WTC11 (cell line): ENCODE measurements around the gene MARCO. TPM values are rescaled to one million over a fixed set of nuclear protein-coding genes. Genes with fewer than 3 reads are reported as not detected.

Experiments used
- ATAC-seq: fragments of 200-7000 bp; cut with Tn5 transposase; 2 replicates; pipeline ENCODE4 v1.10.0; 2021; ENCODE audit warnings: mild to moderate bottlenecking, moderate library complexity
- CTCF ChIA-PET: fragments of 300-600 bp; sonication (Branson Sonifier 250); formaldehyde crosslinking; loops from one replicate; lab custom pipeline; 2021; ENCODE audit warnings: antibody characterized with exemption; lab: Charles Lee
- POLR2A ChIA-PET: fragments of 350-600 bp; sonication (Branson Sonifier 250); formaldehyde crosslinking; loops from one replicate; lab custom pipeline; 2021; ENCODE audit warnings: antibody characterized with exemption; lab: Charles Lee
- DNase-seq: peaks from one replicate; pipeline ENCODE4 v3.0.0; 2021; ENCODE audit warnings: low spot score
- H3K27ac Mint-ChIP-seq: 2 replicates; pipeline ENCODE4 v1.8.0; 2021; ENCODE audit warnings: mixed read lengths
- H3K27me3 Mint-ChIP-seq: 2 replicates; pipeline ENCODE4 v1.8.0; 2021; ENCODE audit warnings: low read depth, mild to moderate bottlenecking, moderate library complexity, mixed read lengths
- H3K36me3 Mint-ChIP-seq: 2 replicates; pipeline ENCODE4 v1.8.0; 2021; ENCODE audit warnings: mixed read lengths
- H3K4me1 Mint-ChIP-seq: 2 replicates; pipeline ENCODE4 v1.8.0; 2022; ENCODE audit warnings: mixed read lengths
- H3K4me3 Mint-ChIP-seq: 2 replicates; pipeline ENCODE4 v1.8.0; 2021; ENCODE audit warnings: mild to moderate bottlenecking, moderate library complexity, mixed read lengths
- H3K9me3 Mint-ChIP-seq: 2 replicates; pipeline ENCODE4 v1.8.0; 2021; ENCODE audit warnings: mixed read lengths
- AR ChIP-seq: fragments of 250-450 bp; sonication (Bioruptor Pico); IDR thresholded peaks from 2 replicates; pipeline ENCODE4 v1.9.0; 2021; ENCODE audit warnings: mild to moderate bottlenecking
- ATF6 ChIP-seq: sonication (generic); formaldehyde crosslinking; IDR thresholded peaks from 2 replicates; pipeline ENCODE4 v1.8.1; 2023; ENCODE audit warnings: mild to moderate bottlenecking, missing genetic modification reagents
- ESRRA ChIP-seq: sonication (generic); formaldehyde crosslinking; IDR thresholded peaks from 2 replicates; pipeline ENCODE4 v1.8.1; 2022; ENCODE audit warnings: mild to moderate bottlenecking, missing genetic modification reagents, borderline replicate concordance
- FOXJ3 ChIP-seq: sonication (generic); formaldehyde crosslinking; IDR thresholded peaks from 2 replicates; pipeline ENCODE4 v1.9.0; 2021; ENCODE audit warnings: missing genetic modification reagents, mild to moderate bottlenecking, borderline replicate concordance
- FOXK1 ChIP-seq: sonication (generic); formaldehyde crosslinking; IDR thresholded peaks from 2 replicates; pipeline ENCODE4 v1.8.0; 2022; ENCODE audit warnings: mild to moderate bottlenecking, moderate library complexity, missing genetic modification reagents
- GABPB1 ChIP-seq: sonication (generic); formaldehyde crosslinking; IDR thresholded peaks from 2 replicates; pipeline ENCODE4 v1.8.1; 2023; ENCODE audit warnings: mild to moderate bottlenecking, missing genetic modification reagents
- GRHL2 ChIP-seq: fragments of 250-450 bp; sonication (Bioruptor Pico); IDR thresholded peaks from 2 replicates; pipeline ENCODE4 v1.8.0; 2022; ENCODE audit warnings: mild to moderate bottlenecking, moderate library complexity; ENCODE audit not compliant: insufficient replicate concordance, severe bottlenecking
- NFATC4 ChIP-seq: fragments of 250-450 bp; sonication (Bioruptor Pico); IDR thresholded peaks from 2 replicates; pipeline ENCODE4 v1.9.0; 2021; ENCODE audit warnings: mild to moderate bottlenecking
- NR3C1 ChIP-seq: sonication (generic); formaldehyde crosslinking; conservative IDR thresholded peaks from 2 replicates; pipeline ENCODE4 v1.8.1; 2023; ENCODE audit warnings: low read depth, mild to moderate bottlenecking, missing genetic modification reagents
- TEAD1 ChIP-seq: sonication (generic); formaldehyde crosslinking; IDR thresholded peaks from 2 replicates; pipeline ENCODE4 v1.8.0; 2022; ENCODE audit warnings: mild to moderate bottlenecking, missing genetic modification reagents
- TEAD4 ChIP-seq: sonication (generic); formaldehyde crosslinking; IDR thresholded peaks from 2 replicates; pipeline ENCODE4 v1.8.0; 2022; ENCODE audit warnings: mild to moderate bottlenecking, missing genetic modification reagents
- ZBTB21 ChIP-seq: sonication (generic); formaldehyde crosslinking; IDR thresholded peaks from 2 replicates; pipeline ENCODE4 v1.8.1; 2023; ENCODE audit warnings: mild to moderate bottlenecking, missing genetic modification reagents, borderline replicate concordance
- ZNF232 ChIP-seq: sonication (generic); formaldehyde crosslinking; IDR thresholded peaks from 2 replicates; pipeline ENCODE4 v1.8.0; 2022; ENCODE audit warnings: mild to moderate bottlenecking, missing genetic modification reagents
- ZNF281 ChIP-seq: sonication (generic); formaldehyde crosslinking; IDR thresholded peaks from 2 replicates; pipeline ENCODE4 v1.8.0; 2023; ENCODE audit warnings: mild to moderate bottlenecking, missing genetic modification reagents
- ZNF425 ChIP-seq: fragments of 250-450 bp; sonication (Bioruptor Pico); conservative IDR thresholded peaks from 2 replicates; pipeline ENCODE4 v1.9.0; 2021; ENCODE audit warnings: mild to moderate bottlenecking
- ZNF671 ChIP-seq: fragments of 250-450 bp; sonication (Bioruptor Pico); IDR thresholded peaks from 2 replicates; pipeline ENCODE4 v1.8.0; 2021; ENCODE audit warnings: mild to moderate bottlenecking
- total RNA-seq: library from RNA; stranded (reverse); gene quantifications from 3 replicates; pipeline ENCODE4 v1.2.3, GENCODE V29; 2021
- TF ChIP-seq, protein P1 (sequence below): sonication (generic); formaldehyde crosslinking; IDR thresholded peaks from 2 replicates; pipeline ENCODE4 v1.8.1; 2022; ENCODE audit warnings: mild to moderate bottlenecking, missing genetic modification reagents, moderate library complexity, borderline replicate concordance
- TF ChIP-seq, protein P2 (sequence below): sonication (generic); formaldehyde crosslinking; IDR thresholded peaks from 2 replicates; pipeline ENCODE4 v1.8.1; 2023; ENCODE audit warnings: mild to moderate bottlenecking, missing genetic modification reagents, borderline replicate concordance
- TF ChIP-seq, protein P3 (sequence below): fragments of 250-450 bp; sonication (Bioruptor Pico); IDR thresholded peaks from 2 replicates; pipeline ENCODE4 v1.9.0; 2021; ENCODE audit warnings: moderate library complexity, mild to moderate bottlenecking, inconsistent platforms, borderline replicate concordance

The MARCO gene
- total RNA-seq, 1 experiment from 2014 or later = 0.11 TPM

DNA sequence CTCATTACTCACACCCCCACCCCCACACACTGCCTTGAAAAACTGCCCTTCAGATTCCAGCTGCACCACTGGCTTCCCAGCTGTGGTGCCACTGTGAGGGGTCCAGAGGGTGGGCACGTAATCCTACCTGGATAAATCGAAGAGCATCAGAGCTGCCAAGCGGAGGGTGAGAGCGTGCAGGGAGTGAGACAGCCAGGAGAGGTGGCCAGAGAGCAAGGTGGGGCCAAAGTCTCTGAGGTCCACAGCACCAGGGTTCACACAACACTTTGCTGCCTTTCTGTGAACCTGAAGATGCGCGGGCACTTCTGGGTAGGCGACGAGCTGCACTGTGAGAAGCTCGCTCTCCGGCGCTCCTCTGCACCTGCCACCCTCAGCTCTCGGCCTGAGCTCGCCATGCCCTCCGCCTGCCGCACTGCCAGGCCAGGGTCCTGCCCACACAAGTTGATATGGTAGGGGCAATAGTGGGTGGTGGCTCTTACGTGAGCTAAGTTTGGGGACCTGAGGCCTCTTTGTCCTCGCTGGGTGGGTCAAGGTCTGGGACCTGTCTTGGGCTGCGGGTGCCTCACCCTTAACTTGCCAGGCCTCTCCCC is 83.9 kb downstream of the MARCO start (continued):
- TF ChIP-seq ZNF425 (CRISPR knock-in tag) (no peak), GRHL2 (CRISPR knock-in tag) (no peak), ZNF281 (CRISPR knock-in tag) (no peak), ZNF671 (CRISPR knock-in tag) (no peak), GABPB1 (no peak), FOXK1 (no peak)
- TF ChIP-seq, protein P1, sequence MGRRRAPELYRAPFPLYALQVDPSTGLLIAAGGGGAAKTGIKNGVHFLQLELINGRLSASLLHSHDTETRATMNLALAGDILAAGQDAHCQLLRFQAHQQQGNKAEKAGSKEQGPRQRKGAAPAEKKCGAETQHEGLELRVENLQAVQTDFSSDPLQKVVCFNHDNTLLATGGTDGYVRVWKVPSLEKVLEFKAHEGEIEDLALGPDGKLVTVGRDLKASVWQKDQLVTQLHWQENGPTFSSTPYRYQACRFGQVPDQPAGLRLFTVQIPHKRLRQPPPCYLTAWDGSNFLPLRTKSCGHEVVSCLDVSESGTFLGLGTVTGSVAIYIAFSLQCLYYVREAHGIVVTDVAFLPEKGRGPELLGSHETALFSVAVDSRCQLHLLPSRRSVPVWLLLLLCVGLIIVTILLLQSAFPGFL (CRISPR knock-in tag) = no peak
- TF ChIP-seq, protein P2, sequence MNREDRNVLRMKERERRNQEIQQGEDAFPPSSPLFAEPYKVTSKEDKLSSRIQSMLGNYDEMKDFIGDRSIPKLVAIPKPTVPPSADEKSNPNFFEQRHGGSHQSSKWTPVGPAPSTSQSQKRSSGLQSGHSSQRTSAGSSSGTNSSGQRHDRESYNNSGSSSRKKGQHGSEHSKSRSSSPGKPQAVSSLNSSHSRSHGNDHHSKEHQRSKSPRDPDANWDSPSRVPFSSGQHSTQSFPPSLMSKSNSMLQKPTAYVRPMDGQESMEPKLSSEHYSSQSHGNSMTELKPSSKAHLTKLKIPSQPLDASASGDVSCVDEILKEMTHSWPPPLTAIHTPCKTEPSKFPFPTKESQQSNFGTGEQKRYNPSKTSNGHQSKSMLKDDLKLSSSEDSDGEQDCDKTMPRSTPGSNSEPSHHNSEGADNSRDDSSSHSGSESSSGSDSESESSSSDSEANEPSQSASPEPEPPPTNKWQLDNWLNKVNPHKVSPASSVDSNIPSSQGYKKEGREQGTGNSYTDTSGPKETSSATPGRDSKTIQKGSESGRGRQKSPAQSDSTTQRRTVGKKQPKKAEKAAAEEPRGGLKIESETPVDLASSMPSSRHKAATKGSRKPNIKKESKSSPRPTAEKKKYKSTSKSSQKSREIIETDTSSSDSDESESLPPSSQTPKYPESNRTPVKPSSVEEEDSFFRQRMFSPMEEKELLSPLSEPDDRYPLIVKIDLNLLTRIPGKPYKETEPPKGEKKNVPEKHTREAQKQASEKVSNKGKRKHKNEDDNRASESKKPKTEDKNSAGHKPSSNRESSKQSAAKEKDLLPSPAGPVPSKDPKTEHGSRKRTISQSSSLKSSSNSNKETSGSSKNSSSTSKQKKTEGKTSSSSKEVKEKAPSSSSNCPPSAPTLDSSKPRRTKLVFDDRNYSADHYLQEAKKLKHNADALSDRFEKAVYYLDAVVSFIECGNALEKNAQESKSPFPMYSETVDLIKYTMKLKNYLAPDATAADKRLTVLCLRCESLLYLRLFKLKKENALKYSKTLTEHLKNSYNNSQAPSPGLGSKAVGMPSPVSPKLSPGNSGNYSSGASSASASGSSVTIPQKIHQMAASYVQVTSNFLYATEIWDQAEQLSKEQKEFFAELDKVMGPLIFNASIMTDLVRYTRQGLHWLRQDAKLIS (CRISPR knock-in tag) = no peak

DNA sequence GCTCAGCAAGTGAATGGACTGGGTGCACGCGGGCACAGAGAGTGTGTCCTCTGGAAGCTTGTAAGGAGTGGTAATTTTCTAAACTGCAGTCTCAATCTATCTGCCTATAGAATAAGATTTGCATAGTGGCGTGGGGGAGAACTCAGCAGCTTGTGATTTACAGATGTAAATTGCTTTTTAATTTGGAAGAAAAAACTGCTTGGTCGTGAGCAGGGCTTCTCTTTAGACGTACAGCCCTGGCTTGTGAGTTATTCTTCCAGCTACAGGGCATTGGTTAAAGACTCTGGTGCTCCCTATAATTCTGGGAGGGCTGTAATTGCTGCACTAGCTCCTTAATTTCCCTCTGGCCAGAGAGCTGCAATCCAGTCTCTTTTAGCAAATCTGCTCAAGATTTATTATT is 84.9 kb downstream of the MARCO start:
- DNase-seq (no peak), ATAC-seq (no peak)
- Mint-ChIP-seq H3K36me3 (peaks cover 5% of the 10 kb centered on the region), H3K27me3 (peaks cover 3% of the 10 kb centered on the region), H3K27ac (no peak overlapping the region), H3K4me3 (no peak overlapping the region), H3K9me3 (peaks cover 8% of the 10 kb centered on the region), H3K4me1 (peaks cover 11% of the 10 kb centered on the region)
- POLR2A ChIA-PET = no interaction called here
- CTCF ChIA-PET = interaction anchor here (0.6 to 2.5 kb wide), 14 partner anchors 15 to 264 kb away, joined by 3 to 11 read pairs (median 5); no protein-coding TSS in a partner anchor
- TF ChIP-seq FOXJ3 = no peak
- TF ChIP-seq TEAD4 (CRISPR knock-in tag) = no peak
- TF ChIP-seq NR3C1 (CRISPR knock-in tag) = no peak
- no peak for TF ChIP-seq TEAD1 (CRISPR knock-in tag)
- TF ChIP-seq ZNF232 (CRISPR knock-in tag) = no peak
- TF ChIP-seq ATF6 (CRISPR knock-in tag) = no peak
- no peak for TF ChIP-seq AR (CRISPR knock-in tag)
- no peak for TF ChIP-seq ESRRA
- no peak for TF ChIP-seq ZBTB21 (CRISPR knock-in tag)
- TF ChIP-seq, protein P3, sequence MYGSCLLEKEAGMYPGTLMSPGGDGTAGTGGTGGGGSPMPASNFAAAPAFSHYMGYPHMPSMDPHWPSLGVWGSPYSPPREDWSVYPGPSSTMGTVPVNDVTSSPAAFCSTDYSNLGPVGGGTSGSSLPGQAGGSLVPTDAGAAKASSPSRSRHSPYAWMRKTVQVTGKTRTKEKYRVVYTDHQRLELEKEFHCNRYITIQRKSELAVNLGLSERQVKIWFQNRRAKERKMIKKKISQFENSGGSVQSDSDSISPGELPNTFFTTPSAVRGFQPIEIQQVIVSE = no peak
- TF ChIP-seq NFATC4 (CRISPR knock-in tag) = no peak
